ENCODE results near the gene CRBN. TPM values are rescaled to one million over a fixed set of nuclear protein-coding genes. Genes with fewer than 3 reads are reported as not detected.

Gene CRBN
- total RNA-seq, 1 experiment from 2014 or later, result 34.9 TPM

GRCh38 chr3:3151513-3151912 lies 28.0 kb downstream of the CRBN start:
- TF ChIP-seq CTCF (conservative IDR thresholded peaks at IDR 0.05) (no peak), EZH2 (IDR thresholded peaks at IDR 0.05; ENCODE audit: low read depth) (no peak)
- no TSS peak for BruUV-seq (replicated peaks)
- no peaks in the 10 kb centered on the region for H3K4me1 ChIP-seq (replicated peaks; ENCODE audit: insufficient read depth)
- H3K4me2 ChIP-seq, result no peak overlapping the region
- H3K27ac ChIP-seq, result no peak overlapping the region
- intact Hi-C loops (cut with micrococcal nuclease; ENCODE audit: unreplicated experiment), result no loop called here
- no peaks in the 10 kb centered on the region for H3K27me3 ChIP-seq (ENCODE audit: insufficient read depth, low read depth)
- H3K79me2 ChIP-seq (ENCODE audit: low read depth), result no peaks in the 10 kb centered on the region
- no peaks in the 10 kb centered on the region for H3K9me2 ChIP-seq (ENCODE audit: insufficient read depth)
- POLR2A ChIA-PET (ENCODE audit: unreplicated experiment), result no interaction called here
- no peaks in the 10 kb centered on the region for H3F3A ChIP-seq (ENCODE audit: insufficient read depth, low read depth)
- H3K9me3 ChIP-seq (ENCODE audit: insufficient read depth, low read depth), result no peaks in the 10 kb centered on the region
- H3K36me3 ChIP-seq (ENCODE audit: low read depth), result no peaks in the 10 kb centered on the region
- H2AFZ ChIP-seq, result no peak overlapping the region
- H3K4me3 ChIP-seq, result no peak overlapping the region
- CTCF ChIA-PET, result no interaction called here
- DNase-seq, result no peak
- H4K20me1 ChIP-seq (ENCODE audit: insufficient read depth), result no peaks in the 10 kb centered on the region

DNA sequence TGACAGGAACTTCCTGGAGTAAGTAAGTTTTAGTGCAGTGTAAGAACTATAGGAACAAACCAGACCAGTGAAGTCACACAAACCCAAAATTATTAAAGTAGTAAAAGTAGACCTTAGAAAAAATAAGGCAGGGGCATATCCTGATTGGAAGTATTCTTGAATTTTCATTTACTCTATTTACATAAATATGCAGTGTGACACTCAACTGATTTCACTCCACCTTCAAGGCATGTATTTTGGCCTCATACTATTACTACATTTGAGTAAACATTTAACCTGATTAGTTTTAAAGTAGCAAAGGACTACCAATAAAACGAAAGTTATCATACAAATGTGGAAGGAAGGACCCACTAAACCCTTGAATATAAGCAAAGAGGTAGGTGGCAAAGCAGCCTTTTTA lies 29.9 kb downstream of the CRBN start:
- Histone ChIP-seq H3F3A (ENCODE audit: insufficient read depth, low read depth) (no peaks in the 10 kb centered on the region), H3K79me2 (ENCODE audit: low read depth) (no peaks in the 10 kb centered on the region), H3K27me3 (ENCODE audit: insufficient read depth, low read depth) (no peaks in the 10 kb centered on the region), H3K4me2 (no peak overlapping the region), H3K27ac (no peak overlapping the region), H3K9me2 (ENCODE audit: insufficient read depth) (no peaks in the 10 kb centered on the region), H3K4me1 (replicated peaks; ENCODE audit: insufficient read depth) (no peaks in the 10 kb centered on the region), H3K36me3 (ENCODE audit: low read depth) (no peaks in the 10 kb centered on the region), H2AFZ (no peak overlapping the region), H3K9me3 (ENCODE audit: insufficient read depth, low read depth) (no peaks in the 10 kb centered on the region), H3K4me3 (no peak overlapping the region), H4K20me1 (ENCODE audit: insufficient read depth) (no peaks in the 10 kb centered on the region)
- intact Hi-C loops (cut with micrococcal nuclease; ENCODE audit: unreplicated experiment), result no loop called here
- POLR2A ChIA-PET (ENCODE audit: unreplicated experiment), result no interaction called here
- no peak for DNase-seq
- CTCF ChIA-PET, result no interaction called here
- TF ChIP-seq CTCF (conservative IDR thresholded peaks at IDR 0.05), result no peak
- TF ChIP-seq EZH2 (IDR thresholded peaks at IDR 0.05; ENCODE audit: low read depth), result no peak
- BruUV-seq (replicated peaks), result no TSS peak

GRCh38 chr3:3145831-3146230 lies 33.7 kb downstream of the CRBN start:
- TF ChIP-seq CTCF (conservative IDR thresholded peaks at IDR 0.05), result no peak
- no peak for TF ChIP-seq EZH2 (IDR thresholded peaks at IDR 0.05; ENCODE audit: low read depth)
- Histone ChIP-seq H3K27ac (no peak overlapping the region), H3K9me3 (ENCODE audit: insufficient read depth, low read depth) (no peaks in the 10 kb centered on the region), H2AFZ (no peak overlapping the region), H3K9me2 (ENCODE audit: insufficient read depth) (no peaks in the 10 kb centered on the region), H3K4me1 (replicated peaks; ENCODE audit: insufficient read depth) (no peaks in the 10 kb centered on the region), H3K4me3 (no peak overlapping the region), H3K36me3 (ENCODE audit: low read depth) (peaks cover 4% of the 10 kb centered on the region; the same call in 1 of the 2 replicates), H4K20me1 (ENCODE audit: insufficient read depth) (no peaks in the 10 kb centered on the region), H3K79me2 (ENCODE audit: low read depth) (no peaks in the 10 kb centered on the region), H3K27me3 (ENCODE audit: insufficient read depth, low read depth) (no peaks in the 10 kb centered on the region), H3K4me2 (no peak overlapping the region), H3F3A (ENCODE audit: insufficient read depth, low read depth) (no peaks in the 10 kb centered on the region)
- DNase-seq, result no peak
- intact Hi-C loops (cut with micrococcal nuclease; ENCODE audit: unreplicated experiment), result no loop called here
- no TSS peak for BruUV-seq (replicated peaks)
- POLR2A ChIA-PET (ENCODE audit: unreplicated experiment), result no interaction called here
- CTCF ChIA-PET, result no interaction called here
